Cortex of kidney (tissue), 1 donor: ENCODE measurements around the gene NDUFV2.
"Not testable (repeated sequence)": the region's sequence is repeated elsewhere in the genome, so short reads cannot be mapped to it uniquely, and the experiment has no call there.

ENCODE experiments used
- DNase-seq: peaks from one replicate; lab custom pipeline; 2025; lab: John Stamatoyannopoulos, UW

Gene NDUFV2

GRCh38 chr18:9102508-9103375 lies at the start of gene NDUFV2:
TSS of gene NDUFV2 (plus strand) at chr18:9102699. CDS start at chr18:9102744, 45 bp downstream.
- peak; percentile 55 for DNase-seq

GRCh38 chr18:9053814-9054213 lies 48.7 kb upstream of the NDUFV2 start:
- no peak for DNase-seq

GRCh38 chr18:9055185-9055584 lies 47.3 kb upstream of the NDUFV2 start:
- no peak for DNase-seq

GRCh38 chr18:9055626-9056025 lies 46.9 kb upstream of the NDUFV2 start:
- no peak for DNase-seq

GRCh38 chr18:9057646-9058045 lies 44.9 kb upstream of the NDUFV2 start:
- DNase-seq, result no peak

GRCh38 chr18:9058406-9058805 lies 44.1 kb upstream of the NDUFV2 start:
- DNase-seq, result no peak

GRCh38 chr18:9062418-9062751 lies 40.1 kb upstream of the NDUFV2 start:
- no peak for DNase-seq

- no peak for DNase-seq
Observed at GRCh38 chr18:9065864-9066263, 36.6 kb upstream of the NDUFV2 start.

- DNase-seq, result no peak
Observed at GRCh38 chr18:9066358-9066757, 36.1 kb upstream of the NDUFV2 start.

- no peak for DNase-seq
Observed at GRCh38 chr18:9066817-9067306, 35.6 kb upstream of the NDUFV2 start.

- no peak for DNase-seq
Observed at GRCh38 chr18:9067823-9068222, 34.7 kb upstream of the NDUFV2 start.

- DNase-seq, result no peak
Observed at GRCh38 chr18:9068346-9068745, 34.2 kb upstream of the NDUFV2 start.

- no peak for DNase-seq
Observed at GRCh38 chr18:9069601-9070000, 32.9 kb upstream of the NDUFV2 start.

- no peak for DNase-seq
Observed at GRCh38 chr18:9070212-9070611, 32.3 kb upstream of the NDUFV2 start.

GRCh38 chr18:9079818-9080528 lies 22.5 kb upstream of the NDUFV2 start:
- no peak for DNase-seq

GRCh38 chr18:9081940-9082339 lies 20.6 kb upstream of the NDUFV2 start:
- DNase-seq, result no peak

GRCh38 chr18:9082711-9083510 lies 19.6 kb upstream of the NDUFV2 start:
- no peak for DNase-seq

- DNase-seq, result no peak
Observed at GRCh38 chr18:9086015-9086414, 16.5 kb upstream of the NDUFV2 start.

- DNase-seq, result no peak
Observed at GRCh38 chr18:9086624-9087023, 15.9 kb upstream of the NDUFV2 start.

GRCh38 chr18:9087144-9087543 lies 15.4 kb upstream of the NDUFV2 start:
- DNase-seq, result no peak

- no peak for DNase-seq
Observed at GRCh38 chr18:9088252-9088651, 14.2 kb upstream of the NDUFV2 start.

- DNase-seq, result not testable (repeated sequence)
Observed at GRCh38 chr18:9088727-9089126, 13.8 kb upstream of the NDUFV2 start.
